Testis (tissue), 3 donors: Measurements from ENCODE around the gene GLO1. TPM values are rescaled to one million over a fixed set of nuclear protein-coding genes. Genes with fewer than 3 reads are reported as not detected.

ENCODE experiments used
- DNase-seq: peaks from one replicate; pipeline ENCODE4 v3.0.0-alpha.2; 2019
- H3K27ac ChIP-seq, 2 donors: fragments of 200-600 bp; sonication (generic); one replicate each; pipeline ENCODE4 v1.5.1; 2019
- H3K27me3 ChIP-seq: fragments of 200-600 bp; sonication (generic); one replicate; pipeline ENCODE4 v1.5.1; 2019
- H3K36me3 ChIP-seq: fragments of 200-600 bp; sonication (generic); one replicate; pipeline ENCODE4 v1.5.1; 2017; ENCODE audit warnings: low read depth; ENCODE audit errors: missing control alignments
- H3K4me1 ChIP-seq: fragments of 200-600 bp; sonication (generic); one replicate; pipeline ENCODE4 v1.5.1; 2019
- H3K4me3 ChIP-seq, 2 donors: fragments of 200-600 bp; sonication (generic); one replicate each; pipeline ENCODE4 v1.5.1; 2017 to 2019
- H3K9me3 ChIP-seq: fragments of 200-600 bp; sonication (generic); one replicate; pipeline ENCODE4 v1.5.1; 2017
- CTCF ChIP-seq, 3 experiments: fragments of 450-650 bp in 2 of 3; fragments of 200-600 bp in 1 of 3; sonication (generic) in 1 of 3; IDR thresholded peaks; one replicate each; pipeline ENCODE4 v1.5.1; 2016 to 2019; ENCODE audit warnings: antibody characterized with exemption in 3 of 3, mild to moderate bottlenecking in 2 of 3, moderate library complexity in 1 of 3
- POLR2A ChIP-seq: fragments of 450-650 bp; IDR thresholded peaks from one replicate; pipeline ENCODE4 v1.6.1; 2017; ENCODE audit warnings: antibody characterized with exemption, mild to moderate bottlenecking, moderate library complexity
- WGBS, 2 donors: methylation state at CpG; one replicate each; pipeline ENCODE4 v1.1.5; 2018; 5-methylcytosine and 5-hydroxymethylcytosine counted together
- intact Hi-C: fragments of 100-400 bp; cut with DNase I; formaldehyde crosslinking; loops from one replicate; pipeline ENCODE4 v1.15.1; 2023; ENCODE audit warnings: low total_unique reads
- polyA plus RNA-seq: library from polyadenylated mRNA; stranded (reverse); fragments of 350-450 nt; fragmentation: Illumina TruSeq; extraction: RNeasy Lipid Tissue Mini Kit (QIAGEN cat#74804); gene quantifications from one replicate; pipeline ENCODE4 v1.2.3, GENCODE V29; 2014; ENCODE audit warnings: low read depth, low replicate concordance; ENCODE audit not compliant: insufficient read depth
- total RNA-seq, 2 donors: library from RNA; depleted of rRNA; stranded (reverse); fragments of >200 nt; gene quantifications; one replicate each; pipeline ENCODE4 v1.2.3, GENCODE V29; 2016

The GLO1 gene
- total and polyA plus RNA-seq, 3 donors from 2014 or later, result 51.0 to 78.6 (median 54.3) TPM

- H3K4me3 ChIP-seq, result peak overlapping the region; percentile 38 to 49
- H3K9me3 ChIP-seq, result no peaks in the 10 kb centered on the region
- no peak overlapping the region for H3K27ac ChIP-seq
- intact Hi-C loops, result no loop called here
- TF ChIP-seq POLR2A (no peak), CTCF (IDR thresholded peaks at IDR 0.05) (no peak)
- H3K36me3 ChIP-seq, result no peaks in the 10 kb centered on the region
- DNase-seq, result no peak
- no peaks in the 10 kb centered on the region for H3K4me1 ChIP-seq
- 44 to 55% methylated on average over 4 of the region's 4 CpGs for WGBS, 2 donors
- no peaks in the 10 kb centered on the region for H3K27me3 ChIP-seq
These were observed 11.5 kb upstream of the GLO1 start for GRCh38 chr6:38714239-38715015.

- no peak for DNase-seq
- WGBS, 2 donors, result 82 to 86% methylated on average over 6 of the region's 6 CpGs
- intact Hi-C loops, result no loop called here
These were observed 10.9 kb upstream of the GLO1 start for GRCh38 chr6:38713812-38714211.

GRCh38 chr6:38708496-38708895, 5.6 kb upstream of the GLO1 start:
- DNase-seq, result no peak
- Histone ChIP-seq H3K9me3 (no peaks in the 10 kb centered on the region), H3K36me3 (no peaks in the 10 kb centered on the region), H3K27me3 (no peaks in the 10 kb centered on the region), H3K27ac (no peak overlapping the region), H3K4me3 (no peak overlapping the region), H3K4me1 (peaks cover 8% of the 10 kb centered on the region)
- 51 to 67% methylated on average over 2 of the region's 2 CpGs for WGBS, 2 donors
- intact Hi-C loops, result no loop called here
- TF ChIP-seq CTCF (IDR thresholded peaks at IDR 0.05) (no peak), POLR2A (no peak)

More at GRCh38 chr6:38713812-38714211, 10.9 kb upstream of the GLO1 start:
- H3K27me3 ChIP-seq, result no peaks in the 10 kb centered on the region
- TF ChIP-seq CTCF (IDR thresholded peaks at IDR 0.05) (no peak), POLR2A (no peak)
- H3K4me3 ChIP-seq, result no peak overlapping the region
- H3K9me3 ChIP-seq, result no peaks in the 10 kb centered on the region
- H3K27ac ChIP-seq, result no peak overlapping the region
- no peaks in the 10 kb centered on the region for H3K36me3 ChIP-seq
- H3K4me1 ChIP-seq, result no peaks in the 10 kb centered on the region

- intact Hi-C loops, result no loop called here
- H3K9me3 ChIP-seq, result no peaks in the 10 kb centered on the region
- no peak for TF ChIP-seq CTCF (IDR thresholded peaks at IDR 0.05)
- TF ChIP-seq POLR2A, result no peak
- H3K4me1 ChIP-seq, result peaks cover 10% of the 10 kb centered on the region
- H3K27ac ChIP-seq, result no peak overlapping the region
- no peaks in the 10 kb centered on the region for H3K36me3 ChIP-seq
- 64 to 83% methylated on average over 2 of the region's 2 CpGs for WGBS, 2 donors
- no peaks in the 10 kb centered on the region for H3K27me3 ChIP-seq
- H3K4me3 ChIP-seq, result no peak overlapping the region
- DNase-seq, result no peak
These were observed 3.0 kb upstream of the GLO1 start for GRCh38 chr6:38705924-38706323.
